Neuronal stem cell (in vitro differentiated cells): ENCODE data around the gene TRMT44.

Source experiments
- DNase-seq: peaks from one replicate; pipeline ENCODE4 v3.0.0-alpha.2; 2013; ENCODE audit warnings: low spot score
- H2AFZ ChIP-seq: one replicate; pipeline ENCODE4 v1.6.1; 2013; ENCODE audit warnings: mild to moderate bottlenecking, low read length, inconsistent platforms
- H2AK5ac ChIP-seq: 2 replicates; pipeline ENCODE4 v1.6.1; 2013; ENCODE audit warnings: low read depth, mild to moderate bottlenecking, inconsistent platforms, low read length, moderate library complexity, mixed read lengths
- H2BK120ac ChIP-seq: 2 replicates; pipeline ENCODE4 v1.6.1; 2013; ENCODE audit warnings: low read depth, mild to moderate bottlenecking, inconsistent platforms, low read length, moderate library complexity, mixed read lengths
- H2BK12ac ChIP-seq: one replicate; pipeline ENCODE4 v1.6.1; 2013; ENCODE audit warnings: low read length, inconsistent platforms
- H2BK15ac ChIP-seq: 2 replicates; pipeline ENCODE4 v1.6.1; 2013; ENCODE audit warnings: mild to moderate bottlenecking, low read length, inconsistent platforms, mixed read lengths
- H2BK5ac ChIP-seq: one replicate; pipeline ENCODE4 v1.6.1; 2013; ENCODE audit warnings: inconsistent platforms, mild to moderate bottlenecking, low read length, moderate library complexity
- H3K14ac ChIP-seq: one replicate; pipeline ENCODE4 v1.6.1; 2013; ENCODE audit warnings: low read length, inconsistent platforms
- H3K18ac ChIP-seq: 2 replicates; pipeline ENCODE4 v1.6.1; 2013; ENCODE audit warnings: low read length, inconsistent platforms
- H3K23ac ChIP-seq: 2 replicates; pipeline ENCODE4 v1.6.1; 2013; ENCODE audit warnings: low read depth, mild to moderate bottlenecking, mixed read lengths, low read length, inconsistent platforms; ENCODE audit not compliant: poor library complexity
- H3K27ac ChIP-seq: replicated peaks from 3 replicates; pipeline ENCODE4 v1.5.1; 2013; ENCODE audit warnings: low read length, inconsistent platforms
- H3K27me3 ChIP-seq, 3 experiments: 2 replicates each; pipeline ENCODE4 v1.6.1; 2013; ENCODE audit warnings: low read length in 3 of 3, mild to moderate bottlenecking in 2 of 3, inconsistent platforms in 1 of 3, low read depth in 1 of 3, mixed read lengths in 1 of 3, moderate library complexity in 1 of 3; ENCODE audit not compliant: control insufficient read depth in 3 of 3, insufficient read depth in 3 of 3
- H3K36me3 ChIP-seq, 2 donors: replicated peaks in 1 of 2; 2 replicates each; pipeline ENCODE4 v1.6.1; 2013; ENCODE audit warnings: low read length in 2 of 2; ENCODE audit not compliant: control insufficient read depth in 2 of 2, insufficient read depth in 2 of 2
- H3K4ac ChIP-seq: 2 replicates; pipeline ENCODE4 v1.6.1; 2013; ENCODE audit warnings: inconsistent platforms, mild to moderate bottlenecking, low read length, moderate library complexity
- H3K4me1 ChIP-seq, 2 donors: 1 replicate in 1 of 2; 2 replicates in 1 of 2; pipeline ENCODE4 v1.6.1; 2013; ENCODE audit warnings: low read length in 2 of 2, low read depth in 1 of 2; ENCODE audit not compliant: control insufficient read depth in 2 of 2, insufficient read depth in 1 of 2
- H3K4me2 ChIP-seq: one replicate; pipeline ENCODE4 v1.6.1; 2013; ENCODE audit warnings: mild to moderate bottlenecking, low read length, inconsistent platforms; ENCODE audit not compliant: insufficient read depth, poor library complexity, severe bottlenecking
- H3K4me3 ChIP-seq, 2 donors: 2 replicates each; pipeline ENCODE4 v1.5.1; 2013; ENCODE audit warnings: low read length in 2 of 2, mild to moderate bottlenecking in 2 of 2, inconsistent platforms in 1 of 2, moderate library complexity in 1 of 2
- H3K79me1 ChIP-seq: one replicate; pipeline ENCODE4 v1.6.1; 2013; ENCODE audit warnings: low read depth, mild to moderate bottlenecking, inconsistent platforms, low read length, moderate library complexity
- H3K9ac ChIP-seq: one replicate; pipeline ENCODE4 v1.6.1; 2013; ENCODE audit warnings: mild to moderate bottlenecking, low read depth, low read length, inconsistent platforms; ENCODE audit not compliant: poor library complexity
- H3K9me3 ChIP-seq, 2 donors: replicated peaks in 1 of 2; 2 replicates each; pipeline versions ENCODE3 to v1.6.1; 2013; ENCODE audit warnings: low read length in 2 of 2, mild to moderate bottlenecking in 2 of 2, inconsistent platforms in 1 of 2, low read depth in 1 of 2, mixed read lengths in 1 of 2, moderate library complexity in 1 of 2; ENCODE audit not compliant: control insufficient read depth in 2 of 2, insufficient read depth in 1 of 2
- H4K8ac ChIP-seq: one replicate; pipeline ENCODE4 v1.6.1; 2013; ENCODE audit warnings: low read depth, mild to moderate bottlenecking, inconsistent platforms, low read length, moderate library complexity
- H4K91ac ChIP-seq: one replicate; pipeline ENCODE4 v1.6.1; 2013; ENCODE audit warnings: low read length, low read depth, mild to moderate bottlenecking, inconsistent platforms; ENCODE audit not compliant: poor library complexity
- WGBS, 2 donors: extraction: QIAGEN DNeasy Blood & Tissue Kit; methylation state at CpG; one replicate each; pipeline ENCODE4 v1.1.7; 2013; ENCODE audit warnings: missing lambda C conversion rate in 2 of 2, mixed read lengths in 1 of 2; ENCODE audit not compliant: insufficient read length in 2 of 2, insufficient replicate concordance in 1 of 2; ENCODE audit errors: extremely low coverage in 2 of 2; 5-methylcytosine and 5-hydroxymethylcytosine counted together

Gene TRMT44

GRCh38 chr4:8504279-8505007 is 63.9 kb downstream of the TRMT44 start:
- no peak for DNase-seq
- no CpG with 5 or more reads among the region's 15 CpGs for WGBS, 2 donors

GRCh38 chr4:8505229-8505628 is 64.7 kb downstream of the TRMT44 start:
- no CpG with 5 or more reads among the region's 7 CpGs for WGBS, 2 donors
- Histone ChIP-seq H3K9me3 (peaks cover 3% of the 10 kb centered on the region in 2 donors), H3K23ac (peak overlapping the region; percentile 59), H3K4me1 (peaks cover 12 to 26% of the 10 kb centered on the region in 2 donors), H2BK15ac (peak overlapping the region; percentile 6), H4K91ac (no peak overlapping the region), H2BK12ac (peak overlapping the region; percentile 2), H4K8ac (no peak overlapping the region), H3K4me3 (no peak overlapping the region), H2BK5ac (peak overlapping the region; percentile 57), H3K36me3 (no peaks in the 10 kb centered on the region), H2AK5ac (peak overlapping the region; percentile 90), H3K14ac (no peak overlapping the region), H3K27me3 (peaks cover 0 to 15% (median 0%) of the 10 kb centered on the region in 3 experiments), H3K4ac (no peak overlapping the region), H3K4me2 (no peak overlapping the region), H2BK120ac (no peak overlapping the region), H3K27ac (no peak overlapping the region), H2AFZ (no peak overlapping the region), H3K79me1 (no peaks in the 10 kb centered on the region), H3K9ac (no peak overlapping the region), H3K18ac (peak overlapping the region; percentile 84)
- DNase-seq: no peak

More at GRCh38 chr4:8504279-8505007, 63.9 kb downstream of the TRMT44 start:
- H3K4me2 ChIP-seq: no peak overlapping the region
- H3K18ac ChIP-seq: peak overlapping the region; percentile 81
- no peak overlapping the region for H3K4ac ChIP-seq
- no peak overlapping the region for H3K14ac ChIP-seq
- peak overlapping the region; percentile 57 for H2BK5ac ChIP-seq
- peaks cover 0 to 15% (median 0%) of the 10 kb centered on the region in 3 experiments for H3K27me3 ChIP-seq
- peaks cover 12 to 26% of the 10 kb centered on the region in 2 donors for H3K4me1 ChIP-seq
- no peak overlapping the region for H3K4me3 ChIP-seq
- H2BK120ac ChIP-seq: no peak overlapping the region
- no peak overlapping the region for H2BK12ac ChIP-seq
- H3K27ac ChIP-seq: no peak overlapping the region
- H4K8ac ChIP-seq: no peak overlapping the region
- H3K9me3 ChIP-seq: peaks cover 3% of the 10 kb centered on the region in 2 donors
- H3K79me1 ChIP-seq: no peaks in the 10 kb centered on the region
- no peak overlapping the region for H2AFZ ChIP-seq
- H3K23ac ChIP-seq: peak overlapping the region; percentile 60
- H2AK5ac ChIP-seq: peak overlapping the region; percentile 90
- H3K36me3 ChIP-seq: no peaks in the 10 kb centered on the region
- peak overlapping the region; percentile 15 for H2BK15ac ChIP-seq
- H4K91ac ChIP-seq: no peak overlapping the region
- no peak overlapping the region for H3K9ac ChIP-seq

- H3K9ac ChIP-seq: no peak overlapping the region
- no peak overlapping the region for H3K14ac ChIP-seq
- H3K4me3 ChIP-seq: no peak overlapping the region
- no peak overlapping the region for H2BK5ac ChIP-seq
- H2AFZ ChIP-seq: peak overlapping the region; percentile 73
- H2BK120ac ChIP-seq: no peak overlapping the region
- H3K27me3 ChIP-seq: peaks cover 0 to 15% (median 0%) of the 10 kb centered on the region in 3 experiments
- no peak overlapping the region for H2BK12ac ChIP-seq
- H3K9me3 ChIP-seq: peaks cover 3% of the 10 kb centered on the region in 2 donors
- no peaks in the 10 kb centered on the region for H3K36me3 ChIP-seq
- H3K4me1 ChIP-seq: peaks cover 12 to 26% of the 10 kb centered on the region in 2 donors
- H3K79me1 ChIP-seq: no peaks in the 10 kb centered on the region
- H2BK15ac ChIP-seq: no peak overlapping the region
- H2AK5ac ChIP-seq: no peak overlapping the region
- H4K91ac ChIP-seq: peak overlapping the region; percentile 11
- H3K4ac ChIP-seq: no peak overlapping the region
- H3K23ac ChIP-seq: no peak overlapping the region
- no peak for DNase-seq
- H3K18ac ChIP-seq: peak overlapping the region; percentile 8
- H4K8ac ChIP-seq: no peak overlapping the region
- H3K27ac ChIP-seq: peak overlapping the region; percentile 64
- no CpG with 5 or more reads among the region's 5 CpGs for WGBS, 2 donors
- H3K4me2 ChIP-seq: no peak overlapping the region
Measured at GRCh38 chr4:8506006-8506372, 65.4 kb downstream of the TRMT44 start.

GRCh38 chr4:8506373-8507195 is 66.0 kb downstream of the TRMT44 start:
- H3K14ac ChIP-seq: peak overlapping the region; percentile 59
- H3K4ac ChIP-seq: peak overlapping the region; percentile 93
- DNase-seq: peak; percentile 36
- H2AFZ ChIP-seq: peak overlapping the region; percentile 73
- H2AK5ac ChIP-seq: peak overlapping the region; percentile 95
- H3K4me2 ChIP-seq: no peak overlapping the region
- H2BK15ac ChIP-seq: peak overlapping the region; percentile 98
- H3K18ac ChIP-seq: peak overlapping the region; percentile 95
- H4K8ac ChIP-seq: peak overlapping the region; percentile 48
- peaks cover 0 to 15% (median 0%) of the 10 kb centered on the region in 3 experiments for H3K27me3 ChIP-seq
- peak overlapping the region; percentile 17 for H3K23ac ChIP-seq
- peak overlapping the region; percentile 82 for H2BK120ac ChIP-seq
- no peak overlapping the region for H3K4me3 ChIP-seq
- peak overlapping the region; percentile 38 for H3K9ac ChIP-seq
- peaks cover 12 to 26% of the 10 kb centered on the region in 2 donors for H3K4me1 ChIP-seq
- peaks cover 3% of the 10 kb centered on the region in 2 donors for H3K9me3 ChIP-seq
- no peaks in the 10 kb centered on the region for H3K79me1 ChIP-seq
- H3K27ac ChIP-seq: peak overlapping the region; percentile 64
- no peaks in the 10 kb centered on the region for H3K36me3 ChIP-seq
- peak overlapping the region; percentile 78 for H2BK5ac ChIP-seq
- H2BK12ac ChIP-seq: peak overlapping the region; percentile 96
- WGBS, 2 donors: no CpG with 5 or more reads among the region's 21 CpGs
- peak overlapping the region; percentile 3 for H4K91ac ChIP-seq
